Effector memory CD4-positive, alpha-beta T cell (primary cell): ENCODE data around the gene FUCA2.
"Not testable (repeated sequence)": the region's sequence is repeated elsewhere in the genome, so short reads cannot be mapped to it uniquely, and the experiment has no call there.

Experiments
- DNase-seq, 3 donors: peaks; one replicate each; pipeline ENCODE4 v3.0.0-alpha.2; 2020
- H3K27ac ChIP-seq: 2 replicates; pipeline ENCODE4 v1.7.0; 2013; ENCODE audit warnings: mild to moderate bottlenecking, low read length, moderate library complexity; ENCODE audit not compliant: insufficient read depth, poor library complexity, severe bottlenecking
- H3K27me3 ChIP-seq: replicated peaks from 2 replicates; pipeline ENCODE4 v1.7.0; 2013; ENCODE audit warnings: mild to moderate bottlenecking, low read length; ENCODE audit not compliant: insufficient read depth, control insufficient read depth, poor library complexity, severe bottlenecking
- H3K36me3 ChIP-seq: 2 replicates; pipeline ENCODE4 v1.7.0; 2013; ENCODE audit warnings: mild to moderate bottlenecking, low read length, moderate library complexity; ENCODE audit not compliant: control insufficient read depth, insufficient read depth
- H3K4me1 ChIP-seq: 2 replicates; pipeline ENCODE4 v1.7.0; 2013; ENCODE audit warnings: low read length, mild to moderate bottlenecking; ENCODE audit not compliant: control insufficient read depth, insufficient read depth, poor library complexity, severe bottlenecking
- H3K4me3 ChIP-seq: 2 replicates; pipeline ENCODE4 v1.7.0; 2013; ENCODE audit warnings: low read length, low read depth, mild to moderate bottlenecking; ENCODE audit not compliant: insufficient read depth, poor library complexity, severe bottlenecking
- H3K9me3 ChIP-seq: 2 replicates; pipeline ENCODE4 v1.7.0; 2013; ENCODE audit warnings: mild to moderate bottlenecking, low read length, moderate library complexity; ENCODE audit not compliant: control insufficient read depth

The FUCA2 gene

DNA sequence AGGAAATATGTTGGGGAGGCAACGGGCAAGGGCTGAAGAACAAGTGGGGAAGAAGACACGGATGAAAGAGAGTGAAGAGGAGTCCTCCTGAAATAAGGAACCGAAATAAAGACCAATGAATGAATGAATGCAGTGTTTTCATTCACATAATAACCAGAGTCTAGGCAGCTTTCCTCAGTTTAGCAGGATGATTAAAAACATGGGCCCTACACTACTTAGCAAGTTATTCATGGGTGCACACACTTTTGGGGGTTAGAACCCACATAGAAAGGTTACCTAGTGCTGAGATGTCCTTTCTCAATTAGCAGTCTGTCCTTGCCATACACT, 5.9 kb upstream of the FUCA2 start:
- peaks cover 5% of the 10 kb centered on the region for H3K4me1 ChIP-seq
- DNase-seq, result no peak
- no peak overlapping the region for H3K27ac ChIP-seq
- no peaks in the 10 kb centered on the region for H3K9me3 ChIP-seq
- no peak overlapping the region for H3K4me3 ChIP-seq
- no peaks in the 10 kb centered on the region for H3K27me3 ChIP-seq
- H3K36me3 ChIP-seq, result no peaks in the 10 kb centered on the region

DNA sequence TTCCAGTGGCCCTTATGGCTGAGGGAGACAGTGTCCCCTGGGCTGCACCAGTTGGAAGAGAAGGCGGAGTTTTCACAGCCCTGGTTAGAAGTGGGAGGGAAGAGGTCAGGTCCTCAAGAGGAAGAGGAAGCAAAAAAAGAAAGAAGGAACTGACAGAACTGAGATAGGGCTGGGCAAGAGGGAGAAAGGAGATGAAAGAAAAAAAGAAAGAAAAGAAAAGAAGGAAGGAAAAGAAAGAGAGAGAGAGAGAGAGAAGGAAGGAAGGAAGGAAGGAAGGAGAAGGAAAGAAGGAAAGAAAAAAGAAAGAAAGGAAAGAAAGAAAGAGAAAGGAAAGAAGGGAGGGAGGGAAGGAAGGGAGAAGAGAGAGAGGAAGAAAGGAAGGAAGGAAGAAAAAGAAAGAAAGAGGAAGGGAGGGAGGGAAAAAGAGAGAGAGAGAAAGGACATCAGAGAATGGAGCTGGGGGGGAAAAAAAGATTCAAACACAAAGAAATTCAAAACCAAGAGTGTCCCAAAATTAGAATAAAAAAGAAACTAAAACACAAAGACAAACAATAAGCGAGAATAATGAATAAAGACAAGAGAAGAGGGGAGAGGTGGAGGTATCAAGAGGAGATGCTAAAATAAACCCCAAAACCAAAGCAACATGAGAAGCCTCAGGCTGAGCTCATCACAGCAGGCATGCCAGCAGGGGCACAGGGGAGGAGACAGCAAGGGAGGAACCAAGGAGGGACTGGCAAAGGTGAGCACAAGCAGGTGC, 5.3 kb upstream of the FUCA2 start:
- Histone ChIP-seq H3K4me3 (no peak overlapping the region), H3K27me3 (no peaks in the 10 kb centered on the region)

GRCh38 chr6:143515766-143516355, 4.3 kb upstream of the FUCA2 start:
- H3K36me3 ChIP-seq, result no peaks in the 10 kb centered on the region
- DNase-seq, result no peak
- H3K27ac ChIP-seq, result no peak overlapping the region
- no peaks in the 10 kb centered on the region for H3K27me3 ChIP-seq
- H3K9me3 ChIP-seq, result no peaks in the 10 kb centered on the region
- H3K4me1 ChIP-seq, result peaks cover 5% of the 10 kb centered on the region
- no peak overlapping the region for H3K4me3 ChIP-seq

More for the DNA sequence above, 5.3 kb upstream of the FUCA2 start:
- Histone ChIP-seq H3K4me1 (peaks cover 5% of the 10 kb centered on the region), H3K27ac (no peak overlapping the region), H3K9me3 (no peaks in the 10 kb centered on the region), H3K36me3 (no peaks in the 10 kb centered on the region)
- no peak for DNase-seq

DNA sequence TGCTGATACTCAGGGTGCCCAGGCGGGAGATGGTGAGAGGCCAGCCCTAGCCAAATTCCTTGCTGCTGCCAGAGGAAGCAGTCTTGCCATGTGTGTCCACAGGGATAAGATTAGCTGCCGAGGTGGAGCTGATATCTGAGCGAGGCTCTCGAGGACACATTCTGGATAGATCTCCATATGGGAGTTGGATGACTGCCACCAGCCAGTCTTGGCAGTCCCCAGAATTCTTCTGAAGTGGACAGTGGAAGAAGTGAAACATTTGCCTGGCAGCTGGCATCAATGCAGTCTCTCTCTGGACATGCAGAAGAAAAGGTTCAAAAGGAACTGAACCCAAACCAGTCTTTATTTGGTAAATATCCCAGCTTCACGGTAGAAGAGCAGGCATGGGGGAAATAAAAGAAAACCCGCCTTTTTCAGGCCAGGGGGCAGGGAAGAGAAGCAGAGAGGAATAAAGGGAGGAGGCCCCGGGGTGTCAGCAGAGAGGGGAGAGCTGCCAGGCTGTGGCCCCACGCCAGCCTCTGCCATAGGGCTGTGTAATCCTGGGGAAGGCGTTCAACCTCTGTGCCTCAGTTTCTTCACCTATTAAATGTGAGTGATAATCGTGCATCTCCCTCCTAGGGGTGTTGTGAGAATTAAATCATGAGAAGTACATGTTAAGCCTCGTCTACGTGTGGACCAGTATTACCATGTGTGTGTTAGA, 3.7 kb upstream of the FUCA2 start:
- DNase-seq, result no peak
- Histone ChIP-seq H3K4me3 (no peak overlapping the region), H3K27me3 (no peaks in the 10 kb centered on the region), H3K36me3 (no peaks in the 10 kb centered on the region), H3K27ac (no peak overlapping the region), H3K4me1 (peaks cover 5% of the 10 kb centered on the region), H3K9me3 (no peaks in the 10 kb centered on the region)

DNA sequence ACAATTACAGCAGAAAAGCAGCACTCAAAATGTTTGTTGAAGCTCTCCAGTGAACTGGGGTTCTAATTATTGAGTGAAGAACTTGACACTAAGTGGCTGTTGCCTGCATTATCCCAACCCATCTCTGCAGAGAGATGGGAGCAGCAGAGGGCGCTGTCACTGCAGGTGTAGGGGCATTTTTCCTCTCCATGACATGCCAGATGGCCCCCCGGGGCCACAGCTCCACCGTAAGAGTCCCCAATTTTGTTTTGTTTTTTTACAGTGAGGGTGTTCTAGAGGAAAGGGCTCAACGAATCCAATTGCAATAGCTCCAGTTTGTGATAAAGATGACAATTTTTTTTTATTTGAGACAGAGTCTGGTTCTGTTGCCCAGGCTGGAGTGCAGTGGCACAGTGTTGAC, 1.9 kb upstream of the FUCA2 start:
- Histone ChIP-seq H3K4me1 (peaks cover 5% of the 10 kb centered on the region), H3K27me3 (no peaks in the 10 kb centered on the region), H3K36me3 (no peaks in the 10 kb centered on the region), H3K9me3 (no peaks in the 10 kb centered on the region), H3K27ac (no peak overlapping the region), H3K4me3 (no peak overlapping the region)
- DNase-seq, result peak in 1 of 3 donors; percentile 17

DNA sequence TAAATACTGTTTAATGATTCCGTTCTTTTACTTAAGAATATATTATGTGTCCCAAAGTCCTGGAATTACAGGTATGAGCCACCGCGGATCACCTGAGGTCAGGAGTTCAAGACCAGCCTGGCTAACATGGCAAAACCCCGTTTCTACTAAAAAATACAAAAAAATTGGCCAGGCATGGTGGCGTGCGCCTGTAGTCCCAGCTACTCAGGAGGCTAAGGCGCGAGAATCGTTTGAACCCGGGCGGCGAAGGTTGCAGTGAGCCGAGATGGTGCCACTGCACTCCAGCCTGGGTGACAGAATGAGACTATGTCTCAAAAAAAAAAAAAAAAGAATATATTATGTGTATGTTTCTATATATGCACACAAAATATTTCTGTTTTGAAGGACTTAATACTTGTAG, 1.2 kb downstream of the FUCA2 start:
- H3K36me3 ChIP-seq, DNase-seq, H3K27me3 ChIP-seq, H3K4me1 ChIP-seq, H3K27ac ChIP-seq, H3K9me3 ChIP-seq, H3K4me3 ChIP-seq: not testable (repeated sequence)

DNA sequence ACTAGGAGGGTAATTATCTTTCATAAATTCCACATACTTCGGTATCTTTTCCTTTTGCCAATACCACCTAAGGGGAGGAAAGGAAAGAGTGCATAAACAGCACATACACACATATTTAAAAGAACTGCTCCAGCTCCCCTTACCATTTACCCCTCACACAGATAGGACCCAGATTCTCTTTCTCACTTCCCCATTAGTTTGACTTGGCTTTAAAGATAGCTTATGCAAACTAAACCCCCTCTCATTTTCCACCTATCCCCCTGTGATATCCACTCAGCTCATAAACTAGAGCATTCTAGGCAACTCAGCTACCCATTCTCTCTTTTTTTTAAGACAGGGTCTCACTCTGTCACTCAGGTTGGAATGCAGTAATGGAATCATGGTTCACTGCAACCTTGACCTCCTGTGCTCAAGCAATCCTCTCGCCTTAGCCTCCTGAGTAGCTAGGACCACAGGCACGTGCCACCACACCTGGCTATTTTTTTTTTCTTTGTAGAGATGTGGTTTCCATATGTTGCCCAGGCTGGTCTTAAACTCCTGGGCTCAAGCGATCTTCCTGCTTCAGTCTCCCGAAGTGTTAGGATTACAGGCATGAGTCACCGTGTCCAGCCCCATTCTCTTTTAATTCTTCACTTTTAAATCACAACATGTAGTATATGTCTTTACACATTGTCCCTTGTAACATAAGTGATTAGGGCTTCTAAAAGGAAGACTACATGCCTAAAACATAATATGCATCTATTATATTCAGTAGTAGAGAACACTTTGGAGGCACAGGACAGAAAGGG, 4.0 kb downstream of the FUCA2 start:
- no peak for DNase-seq
- H3K27ac ChIP-seq, result no peak overlapping the region
- H3K9me3 ChIP-seq, result no peaks in the 10 kb centered on the region
- no peak overlapping the region for H3K4me3 ChIP-seq
- no peaks in the 10 kb centered on the region for H3K27me3 ChIP-seq
- no peaks in the 10 kb centered on the region for H3K36me3 ChIP-seq
- no peaks in the 10 kb centered on the region for H3K4me1 ChIP-seq

DNA sequence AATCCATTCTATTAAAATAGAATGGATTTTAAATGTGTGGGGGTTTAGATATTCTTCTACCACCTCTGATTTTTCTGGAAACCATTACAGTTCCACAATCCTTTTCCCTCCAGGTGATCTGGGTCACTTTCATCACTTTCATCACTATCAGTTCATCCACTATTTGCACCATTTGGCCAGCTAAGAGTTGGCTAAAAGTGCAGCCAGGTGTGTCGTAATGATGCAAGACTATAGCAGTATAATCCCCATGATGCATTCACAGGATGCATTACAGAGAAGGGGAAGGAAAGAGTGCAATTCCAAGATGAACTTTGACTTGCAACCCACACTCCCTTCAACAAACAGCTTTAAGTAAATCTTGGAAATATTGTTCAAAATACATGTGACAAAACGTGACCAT, 4.9 kb downstream of the FUCA2 start:
- Histone ChIP-seq H3K4me1 (no peaks in the 10 kb centered on the region), H3K4me3 (no peak overlapping the region), H3K9me3 (no peaks in the 10 kb centered on the region), H3K27ac (no peak overlapping the region), H3K27me3 (no peaks in the 10 kb centered on the region), H3K36me3 (no peaks in the 10 kb centered on the region)
- DNase-seq, result no peak

- no peaks in the 10 kb centered on the region for H3K36me3 ChIP-seq
These were observed 5.3 kb downstream of the FUCA2 start for GRCh38 chr6:143506199-143506598.

GRCh38 chr6:143505537-143505936, 6.0 kb downstream of the FUCA2 start:
- Histone ChIP-seq H3K36me3 (no peaks in the 10 kb centered on the region), H3K4me3 (no peak overlapping the region), H3K27me3 (no peaks in the 10 kb centered on the region), H3K9me3 (no peaks in the 10 kb centered on the region), H3K4me1 (no peaks in the 10 kb centered on the region), H3K27ac (no peak overlapping the region)
- DNase-seq, result no peak

More at GRCh38 chr6:143506199-143506598, 5.3 kb downstream of the FUCA2 start:
- Histone ChIP-seq H3K27me3 (no peaks in the 10 kb centered on the region), H3K4me1 (no peaks in the 10 kb centered on the region), H3K27ac (no peak overlapping the region), H3K4me3 (no peak overlapping the region), H3K9me3 (no peaks in the 10 kb centered on the region)
- DNase-seq, result no peak
